Stomach (tissue), 9 donors: ENCODE measurements around the gene DCT. TPM values are rescaled to one million over a fixed set of nuclear protein-coding genes. Genes with fewer than 3 reads are reported as not detected.
A peak's percentile ranks its signal among the peaks of the same experiment; 100 is the strongest.

Experiments used
- DNase-seq, 2 donors: peaks; one replicate each; pipeline versions ENCODE4 v3.0.0 to v3.0.0-alpha.2; 2013 to 2019
- H3K27ac ChIP-seq, 5 donors: fragments of 200-600 bp in 4 of 5; sonication (generic) in 4 of 5; one replicate each; pipeline ENCODE4 v1.5.1; 2013 to 2019; ENCODE audit warnings: mild to moderate bottlenecking in 1 of 5, moderate library complexity in 1 of 5
- H3K27me3 ChIP-seq, 3 donors: fragments of 200-600 bp; sonication (generic); one replicate each; pipeline ENCODE4 v1.5.1; 2017 to 2019; ENCODE audit warnings: mixed run types in 1 of 3
- H3K36me3 ChIP-seq, 4 donors: fragments of 200-600 bp; sonication (generic); 1 replicate in 3 of 4; 2 replicates in 1 of 4; pipeline ENCODE4 v1.5.1; 2016 to 2019
- H3K4me1 ChIP-seq, 4 donors: fragments of 200-600 bp; sonication (generic); one replicate each; pipeline ENCODE4 v1.5.1; 2016 to 2019
- H3K4me3 ChIP-seq, 4 donors: fragments of 200-600 bp; sonication (generic) in 3 of 4; one replicate each; pipeline ENCODE4 v1.5.1; 2016 to 2019; ENCODE audit warnings: mild to moderate bottlenecking in 1 of 4
- H3K9me3 ChIP-seq, 4 donors: fragments of 200-600 bp; sonication (generic); one replicate each; pipeline ENCODE4 v1.5.1; 2016 to 2019
- EP300 ChIP-seq: sonication (generic); formaldehyde crosslinking; IDR thresholded peaks from one replicate; pipeline ENCODE4 v1.6.1; 2017; ENCODE audit warnings: antibody characterized with exemption
- POLR2A ChIP-seq, 4 donors: fragments of 450-650 bp; IDR thresholded peaks; one replicate each; pipeline ENCODE4 v1.6.1; 2016; ENCODE audit warnings: antibody characterized with exemption in 4 of 4, control low read depth in 2 of 4, mild to moderate bottlenecking in 1 of 4, moderate library complexity in 1 of 4
- POLR2AphosphoS5 ChIP-seq, 3 donors: sonication (generic); formaldehyde crosslinking; IDR thresholded peaks; one replicate each; pipeline ENCODE4 v1.6.1; 2016; ENCODE audit warnings: antibody characterized with exemption in 3 of 3
- WGBS, 5 donors: extraction: QIAGEN DNeasy Blood & Tissue Kit in 3 of 5; methylation state at CpG; one replicate each; pipeline versions ENCODE4 v1.1.5 to v1.1.7; 2013 to 2018; 5-methylcytosine and 5-hydroxymethylcytosine counted together
- intact Hi-C: fragments of 100-400 bp; cut with DNase I; formaldehyde crosslinking; loops from one replicate; pipeline ENCODE4 v1.15.1; 2023; ENCODE audit warnings: low total_unique reads
- polyA plus RNA-seq, 3 donors: library from polyadenylated mRNA; stranded (reverse); fragments of 200-250 nt; gene quantifications; one replicate each; pipeline ENCODE4 v1.2.3, GENCODE V29; 2013
- total RNA-seq, 5 donors: library from RNA; depleted of rRNA; stranded (reverse); fragments of >200 nt; gene quantifications; one replicate each; pipeline versions ENCODE4 v1.1.0 to v1.2.3, GENCODE V29; 2014 to 2016
- TF ChIP-seq, protein P1 (sequence below), 7 experiments: fragments of 450-650 bp in 4 of 7; fragments of 200-600 bp in 3 of 7; sonication (generic) in 3 of 7; IDR thresholded peaks; one replicate each; pipeline ENCODE4 v1.5.1; 2016 to 2019; ENCODE audit warnings: antibody characterized with exemption in 7 of 7, control low read depth in 2 of 7, mild to moderate bottlenecking in 1 of 7
- donor health status: healthy with polysubstance abuse.
- donor health status: Bipolar disorder and iron deficiency.
- donor health status: healthy.

DCT gene
- total and polyA plus RNA-seq, 8 donors, result 0.06 to 0.73 (median 0.08) TPM; not detected in 5

DNA sequence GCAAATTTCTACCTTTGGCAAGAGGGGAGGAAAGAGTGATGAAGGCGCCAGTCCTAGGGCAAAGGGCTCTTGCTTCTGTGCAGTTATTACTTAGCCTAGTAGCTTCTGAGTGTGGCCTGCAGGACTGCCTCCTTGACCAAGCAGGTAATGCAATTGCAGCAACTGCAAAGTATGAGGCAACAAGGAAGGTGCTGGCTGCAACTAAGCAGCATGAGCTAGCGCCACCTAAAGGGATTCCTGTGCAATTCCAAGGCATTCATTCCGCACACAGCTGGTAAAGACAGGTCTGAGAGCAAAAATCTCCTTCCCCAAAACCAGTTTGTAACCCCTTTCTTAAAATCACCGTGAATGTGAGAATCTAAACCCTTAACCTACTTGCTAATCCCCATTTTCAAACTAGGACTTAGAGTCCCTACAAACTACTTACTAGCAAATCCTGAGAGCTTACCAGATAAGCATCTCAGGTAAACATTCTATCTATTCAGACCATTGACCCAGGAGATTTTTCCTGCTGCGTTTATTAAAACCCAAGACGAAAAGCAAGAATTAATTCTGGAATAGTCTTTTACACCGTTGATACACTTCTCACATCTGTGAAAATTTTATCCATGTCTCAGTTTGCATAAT is 62.9 kb downstream of the DCT start:
- WGBS, 5 donors, result 40 to 59% (median 49%) methylated on average over 7 of the region's 7 CpGs
- Histone ChIP-seq H3K4me3 (no peak overlapping the region), H3K4me1 (peaks cover 0 to 18% (median 0%) of the 10 kb centered on the region in 4 donors), H3K27me3 (peaks cover 0 to 11% (median 0%) of the 10 kb centered on the region in 3 donors), H3K9me3 (peaks cover 0 to 9% (median 4%) of the 10 kb centered on the region in 4 donors), H3K27ac (no peak overlapping the region), H3K36me3 (no peaks in the 10 kb centered on the region)
- no peak for TF ChIP-seq POLR2A (IDR thresholded peaks at IDR 0.05)
- TF ChIP-seq, protein P1, sequence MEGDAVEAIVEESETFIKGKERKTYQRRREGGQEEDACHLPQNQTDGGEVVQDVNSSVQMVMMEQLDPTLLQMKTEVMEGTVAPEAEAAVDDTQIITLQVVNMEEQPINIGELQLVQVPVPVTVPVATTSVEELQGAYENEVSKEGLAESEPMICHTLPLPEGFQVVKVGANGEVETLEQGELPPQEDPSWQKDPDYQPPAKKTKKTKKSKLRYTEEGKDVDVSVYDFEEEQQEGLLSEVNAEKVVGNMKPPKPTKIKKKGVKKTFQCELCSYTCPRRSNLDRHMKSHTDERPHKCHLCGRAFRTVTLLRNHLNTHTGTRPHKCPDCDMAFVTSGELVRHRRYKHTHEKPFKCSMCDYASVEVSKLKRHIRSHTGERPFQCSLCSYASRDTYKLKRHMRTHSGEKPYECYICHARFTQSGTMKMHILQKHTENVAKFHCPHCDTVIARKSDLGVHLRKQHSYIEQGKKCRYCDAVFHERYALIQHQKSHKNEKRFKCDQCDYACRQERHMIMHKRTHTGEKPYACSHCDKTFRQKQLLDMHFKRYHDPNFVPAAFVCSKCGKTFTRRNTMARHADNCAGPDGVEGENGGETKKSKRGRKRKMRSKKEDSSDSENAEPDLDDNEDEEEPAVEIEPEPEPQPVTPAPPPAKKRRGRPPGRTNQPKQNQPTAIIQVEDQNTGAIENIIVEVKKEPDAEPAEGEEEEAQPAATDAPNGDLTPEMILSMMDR (IDR thresholded peaks at IDR 0.05), result no peak
- DNase-seq, result peak in 1 of 2 donors; percentile 56
- intact Hi-C loops, result no loop called here

DNA sequence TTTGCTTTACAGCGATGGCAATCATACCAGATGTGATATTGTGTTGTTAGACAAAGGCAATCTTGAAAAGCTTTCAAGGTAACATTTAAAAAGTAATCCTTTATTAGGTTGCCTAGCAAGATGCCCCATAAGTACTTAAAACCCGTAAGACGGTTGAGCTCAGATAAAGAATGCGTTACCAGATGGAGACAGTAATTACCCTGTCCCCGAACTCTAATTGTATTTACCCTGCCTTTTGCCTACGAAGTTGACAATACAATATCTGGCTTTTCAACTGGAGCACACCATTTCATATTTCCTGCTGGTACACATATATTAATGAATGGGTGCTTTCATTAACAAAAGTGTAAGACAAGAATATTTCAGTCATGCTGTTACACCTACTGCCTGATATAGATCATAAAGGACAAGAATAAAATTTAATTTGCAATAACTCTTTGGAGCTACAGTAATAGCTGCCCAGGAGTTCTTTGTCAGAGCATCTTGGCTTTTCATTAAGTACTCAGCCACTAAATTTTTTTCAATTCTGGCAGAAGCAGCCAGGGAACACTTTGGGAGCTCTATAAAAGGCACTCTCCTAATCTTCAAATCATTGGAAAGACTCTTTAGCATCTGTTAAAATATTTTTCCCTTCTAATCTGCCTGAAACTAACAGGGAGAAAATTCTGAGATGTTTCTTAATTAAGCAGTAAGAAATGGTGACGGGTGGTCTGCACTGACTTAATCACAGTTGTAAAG is 63.8 kb downstream of the DCT start:
- Histone ChIP-seq H3K27me3 (peaks cover 0 to 11% (median 0%) of the 10 kb centered on the region in 3 donors), H3K36me3 (no peaks in the 10 kb centered on the region), H3K4me3 (no peak overlapping the region), H3K9me3 (peaks cover 0 to 5% (median 0%) of the 10 kb centered on the region in 4 donors), H3K27ac (no peak overlapping the region), H3K4me1 (peaks cover 0 to 18% (median 0%) of the 10 kb centered on the region in 4 donors)
- TF ChIP-seq POLR2AphosphoS5 (IDR thresholded peaks at IDR 0.05) (no peak), EP300 (no peak), POLR2A (IDR thresholded peaks at IDR 0.05) (no peak)
- TF ChIP-seq, protein P1 (IDR thresholded peaks at IDR 0.05), result no peak
- DNase-seq, result peak in 1 of 2 donors; percentile 38
- WGBS, 5 donors, result 42 to 63% (median 58%) methylated on average over 7 of the region's 7 CpGs
- intact Hi-C loops, result no loop called here

DNA sequence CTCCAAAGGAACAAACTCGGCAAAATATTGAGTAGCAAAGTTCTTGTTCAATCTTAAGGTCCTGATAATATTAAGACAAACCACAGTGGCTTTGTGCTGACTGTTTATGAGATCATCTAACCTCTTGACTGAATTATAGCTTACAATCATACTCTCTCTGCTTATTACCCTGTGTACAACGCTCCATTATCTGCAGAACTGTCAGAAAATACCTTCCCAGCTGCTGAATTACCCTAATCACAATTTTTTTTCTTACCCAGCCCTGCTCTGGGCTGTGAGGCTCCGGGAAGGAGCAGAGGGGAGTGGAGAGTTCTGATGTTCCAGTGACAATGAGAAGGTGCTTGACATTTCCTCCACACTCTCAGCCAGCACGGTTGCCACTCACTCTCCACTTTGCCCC is 64.8 kb downstream of the DCT start:
- WGBS, 5 donors, result 32 to 43% (median 34%) methylated on average over 4 of the region's 4 CpGs
- no peak overlapping the region for H3K4me3 ChIP-seq
- no peak overlapping the region for H3K27ac ChIP-seq
- TF ChIP-seq, protein P1 (IDR thresholded peaks at IDR 0.05), result no peak
- TF ChIP-seq EP300 (no peak), POLR2AphosphoS5 (IDR thresholded peaks at IDR 0.05) (no peak), POLR2A (IDR thresholded peaks at IDR 0.05) (no peak)
- intact Hi-C loops, result no loop called here
- H3K27me3 ChIP-seq, result peaks cover 0 to 11% (median 0%) of the 10 kb centered on the region in 3 donors
- H3K4me1 ChIP-seq, result peaks cover 0 to 18% (median 0%) of the 10 kb centered on the region in 4 donors
- no peaks in the 10 kb centered on the region for H3K36me3 ChIP-seq
- peak in 1 of 2 donors; percentile 16 for DNase-seq
- H3K9me3 ChIP-seq, result peaks cover 0 to 5% (median 0%) of the 10 kb centered on the region in 4 donors

DNA sequence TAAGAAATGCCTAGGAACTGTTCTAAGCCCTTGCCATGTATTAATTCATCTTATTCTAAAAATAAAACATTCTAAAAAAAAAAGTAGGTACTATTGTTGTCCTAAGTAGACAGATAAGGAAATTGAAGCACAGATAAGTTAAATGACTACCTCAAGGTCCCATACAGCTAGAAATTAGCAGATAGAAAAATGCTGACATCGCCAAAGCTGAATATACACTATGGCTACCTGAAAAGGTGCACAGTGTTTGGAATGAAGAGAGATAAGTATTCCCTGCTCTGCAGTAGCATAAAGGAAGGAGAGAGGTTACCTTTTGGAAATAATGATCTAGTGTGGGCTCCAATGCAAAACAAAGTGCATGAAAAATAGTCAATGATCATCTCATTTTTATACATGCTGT is 65.3 kb downstream of the DCT start:
- H3K4me1 ChIP-seq, result peaks cover 0 to 18% (median 0%) of the 10 kb centered on the region in 4 donors
- peaks cover 0 to 5% (median 0%) of the 10 kb centered on the region in 4 donors for H3K9me3 ChIP-seq
- TF ChIP-seq POLR2AphosphoS5 (IDR thresholded peaks at IDR 0.05) (no peak), EP300 (no peak), POLR2A (IDR thresholded peaks at IDR 0.05) (no peak)
- TF ChIP-seq, protein P1 (IDR thresholded peaks at IDR 0.05), result no peak
- intact Hi-C loops, result no loop called here
- peaks cover 0 to 11% (median 0%) of the 10 kb centered on the region in 3 donors for H3K27me3 ChIP-seq
- H3K27ac ChIP-seq, result no peak overlapping the region
- WGBS, 5 donors, result 63 to 74% (median 69%) methylated on average over 1 of the region's 1 CpG
- H3K4me3 ChIP-seq, result no peak overlapping the region
- DNase-seq, result no peak
- H3K36me3 ChIP-seq, result no peaks in the 10 kb centered on the region
